ENCODE measurements around the gene PRLH. TPM values are rescaled to one million over a fixed set of nuclear protein-coding genes. Genes with fewer than 3 reads are reported as not detected.

PRLH gene
- total RNA-seq, 1 donor from 2014 or later: not detected

- Mint-ChIP-seq H3K36me3 (ENCODE audit: unreplicated experiment) (no peaks in the 10 kb centered on the region), H3K4me3 (ENCODE audit: unreplicated experiment) (no peak overlapping the region), H3K27ac (ENCODE audit: unreplicated experiment) (no peak overlapping the region), H3K9me3 (ENCODE audit: unreplicated experiment) (no peaks in the 10 kb centered on the region), H3K27me3 (ENCODE audit: unreplicated experiment) (no peaks in the 10 kb centered on the region), H3K4me1 (ENCODE audit: unreplicated experiment) (peaks cover 34% of the 10 kb centered on the region)
- TF ChIP-seq, protein P1, sequence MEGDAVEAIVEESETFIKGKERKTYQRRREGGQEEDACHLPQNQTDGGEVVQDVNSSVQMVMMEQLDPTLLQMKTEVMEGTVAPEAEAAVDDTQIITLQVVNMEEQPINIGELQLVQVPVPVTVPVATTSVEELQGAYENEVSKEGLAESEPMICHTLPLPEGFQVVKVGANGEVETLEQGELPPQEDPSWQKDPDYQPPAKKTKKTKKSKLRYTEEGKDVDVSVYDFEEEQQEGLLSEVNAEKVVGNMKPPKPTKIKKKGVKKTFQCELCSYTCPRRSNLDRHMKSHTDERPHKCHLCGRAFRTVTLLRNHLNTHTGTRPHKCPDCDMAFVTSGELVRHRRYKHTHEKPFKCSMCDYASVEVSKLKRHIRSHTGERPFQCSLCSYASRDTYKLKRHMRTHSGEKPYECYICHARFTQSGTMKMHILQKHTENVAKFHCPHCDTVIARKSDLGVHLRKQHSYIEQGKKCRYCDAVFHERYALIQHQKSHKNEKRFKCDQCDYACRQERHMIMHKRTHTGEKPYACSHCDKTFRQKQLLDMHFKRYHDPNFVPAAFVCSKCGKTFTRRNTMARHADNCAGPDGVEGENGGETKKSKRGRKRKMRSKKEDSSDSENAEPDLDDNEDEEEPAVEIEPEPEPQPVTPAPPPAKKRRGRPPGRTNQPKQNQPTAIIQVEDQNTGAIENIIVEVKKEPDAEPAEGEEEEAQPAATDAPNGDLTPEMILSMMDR (IDR thresholded peaks at IDR 0.05): no peak
- no peak for DNase-seq (ENCODE audit: extremely low spot score, unreplicated experiment)
Measured at GRCh38 chr2:237614151-237614720, 47.9 kb downstream of the PRLH start.

- DNase-seq (ENCODE audit: extremely low spot score, unreplicated experiment): no peak
- TF ChIP-seq, protein P1 (IDR thresholded peaks at IDR 0.05): no peak
- H3K27me3 Mint-ChIP-seq (ENCODE audit: unreplicated experiment): no peaks in the 10 kb centered on the region
- no peaks in the 10 kb centered on the region for H3K36me3 Mint-ChIP-seq (ENCODE audit: unreplicated experiment)
- peak overlapping the region; percentile 95 for H3K27ac Mint-ChIP-seq (ENCODE audit: unreplicated experiment)
- H3K4me3 Mint-ChIP-seq (ENCODE audit: unreplicated experiment): no peak overlapping the region
- H3K9me3 Mint-ChIP-seq (ENCODE audit: unreplicated experiment): no peaks in the 10 kb centered on the region
- H3K4me1 Mint-ChIP-seq (ENCODE audit: unreplicated experiment): peaks cover 34% of the 10 kb centered on the region
Measured at GRCh38 chr2:237615631-237616249, 49.4 kb downstream of the PRLH start.

GRCh38 chr2:237616373-237616733 is 50.0 kb downstream of the PRLH start:
- Mint-ChIP-seq H3K27me3 (ENCODE audit: unreplicated experiment) (no peaks in the 10 kb centered on the region), H3K4me3 (ENCODE audit: unreplicated experiment) (no peak overlapping the region), H3K27ac (ENCODE audit: unreplicated experiment) (peak overlapping the region; percentile 95), H3K9me3 (ENCODE audit: unreplicated experiment) (no peaks in the 10 kb centered on the region), H3K36me3 (ENCODE audit: unreplicated experiment) (no peaks in the 10 kb centered on the region), H3K4me1 (ENCODE audit: unreplicated experiment) (peaks cover 34% of the 10 kb centered on the region)
- TF ChIP-seq, protein P1 (IDR thresholded peaks at IDR 0.05): no peak
- no peak for DNase-seq (ENCODE audit: extremely low spot score, unreplicated experiment)

Other genes starting within 250 kb of the PRLH start
- gene COL6A3, start 152.4 kb upstream of the PRLH start, total RNA-seq: 143 and 159 TPM in 2 replicates
- gene MLPH, start 79.3 kb upstream of the PRLH start, total RNA-seq: 21.0 and 22.5 TPM in 2 replicates
- 3.9 and 5.2 TPM in 2 replicates for gene RAB17, start 24.2 kb downstream of the PRLH start, total RNA-seq
- 78.9 and 79.9 TPM in 2 replicates for gene LRRFIP1, start 61.0 kb downstream of the PRLH start, total RNA-seq
- 0.46 and 0.63 TPM in 2 replicates for gene RBM44, start 232.2 kb downstream of the PRLH start, total RNA-seq

All from osteocyte (in vitro differentiated cells).